ENCODE data around the gene ERN2.

The ERN2 gene

GRCh38 chr16:23692190-23692837 lies 20.7 kb downstream of the ERN2 start:
- Histone ChIP-seq H3K27me3 (ENCODE audit: control insufficient read depth, low read length) (no peaks in the 10 kb centered on the region), H3K4me1 (ENCODE audit: control insufficient read depth, low read length) (peaks cover 3% of the 10 kb centered on the region; the same call in 1 of the 2 replicates), H3K4me2 (ENCODE audit: low read length) (no peak overlapping the region), H4K20me1 (ENCODE audit: control insufficient read depth, insufficient read depth, low read depth, low read length) (no peaks in the 10 kb centered on the region), H3F3A (ENCODE audit: control insufficient read depth, insufficient read depth) (peaks cover 12% of the 10 kb centered on the region), H3K27ac (ENCODE audit: low read depth, low read length) (no peak overlapping the region), H3K9me3 (ENCODE audit: control insufficient read depth, insufficient read depth, low read length) (no peaks in the 10 kb centered on the region), H3K9me2 (replicated peaks; ENCODE audit: control insufficient read depth, low read length) (no peaks in the 10 kb centered on the region), H3K4me3 (ENCODE audit: low read length) (no peak overlapping the region), H3K79me2 (ENCODE audit: control insufficient read depth, low read length) (no peaks in the 10 kb centered on the region), H3K36me3 (ENCODE audit: control insufficient read depth, low read length) (peaks cover 47% of the 10 kb centered on the region)
- TF ChIP-seq EZH2phosphoT487 (IDR thresholded peaks at IDR 0.05; ENCODE audit: borderline replicate concordance, low read length) (no peak), CTCF (IDR thresholded peaks at IDR 0.05; ENCODE audit: low read depth, low read length, poor library complexity, severe bottlenecking) (no peak)

GRCh38 chr16:23691483-23692189 lies 21.4 kb downstream of the ERN2 start:
- Histone ChIP-seq H3K27me3 (ENCODE audit: control insufficient read depth, low read length) (no peaks in the 10 kb centered on the region), H3K27ac (ENCODE audit: low read depth, low read length) (no peak overlapping the region), H3K9me3 (ENCODE audit: control insufficient read depth, insufficient read depth, low read length) (no peaks in the 10 kb centered on the region), H3K4me1 (ENCODE audit: control insufficient read depth, low read length) (peaks cover 3% of the 10 kb centered on the region; the same call in 1 of the 2 replicates), H3F3A (ENCODE audit: control insufficient read depth, insufficient read depth) (peaks cover 12% of the 10 kb centered on the region), H3K79me2 (ENCODE audit: control insufficient read depth, low read length) (no peaks in the 10 kb centered on the region), H4K20me1 (ENCODE audit: control insufficient read depth, insufficient read depth, low read depth, low read length) (no peaks in the 10 kb centered on the region), H3K9me2 (replicated peaks; ENCODE audit: control insufficient read depth, low read length) (no peaks in the 10 kb centered on the region), H3K4me2 (ENCODE audit: low read length) (no peak overlapping the region), H3K36me3 (ENCODE audit: control insufficient read depth, low read length) (peaks cover 53% of the 10 kb centered on the region), H3K4me3 (ENCODE audit: low read length) (no peak overlapping the region)
- TF ChIP-seq CTCF (IDR thresholded peaks at IDR 0.05; ENCODE audit: low read depth, low read length, poor library complexity, severe bottlenecking) (no peak), EZH2phosphoT487 (IDR thresholded peaks at IDR 0.05; ENCODE audit: borderline replicate concordance, low read length) (no peak)

DNA sequence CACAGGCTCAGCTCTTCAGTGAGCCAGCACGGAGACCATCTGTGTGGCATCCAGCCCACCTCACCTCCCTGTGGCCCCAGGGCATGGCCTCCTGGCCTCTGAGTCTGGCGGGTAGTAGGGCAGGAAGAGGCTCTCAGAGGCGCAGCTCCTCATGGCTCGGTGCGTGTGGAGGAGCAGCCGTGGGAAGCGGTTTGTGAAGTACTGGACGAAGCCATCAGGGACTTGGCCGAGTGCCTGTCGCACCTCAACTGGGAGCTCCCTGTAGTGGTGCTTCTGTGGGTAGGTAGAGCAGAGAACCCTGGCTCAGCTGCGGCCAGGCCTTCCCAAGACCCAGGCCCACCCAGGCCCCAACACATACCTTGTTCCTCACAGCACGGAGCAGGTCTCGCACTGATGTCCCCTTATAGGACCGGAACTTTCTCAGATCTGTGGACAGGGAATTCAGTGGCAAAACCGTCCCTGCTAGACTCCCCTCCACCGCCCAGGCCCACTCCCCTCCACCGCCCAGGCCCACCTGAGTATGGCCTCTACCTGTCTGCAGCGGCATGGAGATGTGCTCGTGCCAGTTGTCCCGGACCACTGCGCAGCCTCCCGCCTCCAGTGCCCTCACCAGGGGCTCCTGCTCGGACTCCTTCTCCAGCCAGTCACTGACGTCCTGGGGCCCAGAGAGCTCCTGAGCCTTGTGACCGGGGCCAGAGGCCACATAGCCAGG lies 22.1 kb downstream of the ERN2 start:
- TF ChIP-seq CTCF (IDR thresholded peaks at IDR 0.05; ENCODE audit: low read depth, low read length, poor library complexity, severe bottlenecking) (no peak), EZH2phosphoT487 (IDR thresholded peaks at IDR 0.05; ENCODE audit: borderline replicate concordance, low read length) (no peak)
- H3K36me3 ChIP-seq (ENCODE audit: control insufficient read depth, low read length): peaks cover 60% of the 10 kb centered on the region

More for the DNA sequence above, 22.1 kb downstream of the ERN2 start:
- peaks cover 12% of the 10 kb centered on the region for H3F3A ChIP-seq (ENCODE audit: control insufficient read depth, insufficient read depth)
- H4K20me1 ChIP-seq (ENCODE audit: control insufficient read depth, insufficient read depth, low read depth, low read length): no peaks in the 10 kb centered on the region
- no peak overlapping the region for H3K4me2 ChIP-seq (ENCODE audit: low read length)
- peaks cover 3% of the 10 kb centered on the region; the same call in 1 of the 2 replicates for H3K4me1 ChIP-seq (ENCODE audit: control insufficient read depth, low read length)
- H3K4me3 ChIP-seq (ENCODE audit: low read length): no peak overlapping the region
- H3K9me2 ChIP-seq (replicated peaks; ENCODE audit: control insufficient read depth, low read length): no peaks in the 10 kb centered on the region
- no peaks in the 10 kb centered on the region for H3K79me2 ChIP-seq (ENCODE audit: control insufficient read depth, low read length)
- no peaks in the 10 kb centered on the region for H3K9me3 ChIP-seq (ENCODE audit: control insufficient read depth, insufficient read depth, low read length)
- no peaks in the 10 kb centered on the region for H3K27me3 ChIP-seq (ENCODE audit: control insufficient read depth, low read length)
- no peak overlapping the region for H3K27ac ChIP-seq (ENCODE audit: low read depth, low read length)
